PC-3 (cell line): ENCODE data around the gene CALML6. TPM values are rescaled to one million over a fixed set of nuclear protein-coding genes. Genes with fewer than 3 reads are reported as not detected.
A peak's percentile ranks its signal among the peaks of the same experiment; 100 is the strongest.

Source experiments
- ATAC-seq: fragments of 200-7000 bp; cut with Tn5 transposase; 2 replicates; pipeline ENCODE4 v1.9.1; 2020; ENCODE audit warnings: mild to moderate bottlenecking, moderate library complexity
- BruUV-seq: library from RNA; stranded (reverse); fragments of 400-500 nt; replicated peaks from 2 replicates; lab custom pipeline; 2021; lab: Mats Ljungman, UMichigan
- CTCF ChIA-PET: fragments of 300-600 bp; sonication (Branson Sonifier 250); formaldehyde crosslinking; loops from one replicate; lab custom pipeline; 2022; ENCODE audit warnings: antibody characterized with exemption; lab: Charles Lee
- POLR2A ChIA-PET: fragments of 300-600 bp; sonication (Branson Sonifier 250); formaldehyde crosslinking; loops from one replicate; lab custom pipeline; 2022; ENCODE audit warnings: antibody characterized with exemption; ENCODE audit not compliant: unreplicated experiment; lab: Charles Lee
- DNase-seq: peaks from one replicate; pipeline ENCODE4 v3.0.0-alpha.2; 2015
- H2AFZ ChIP-seq: fragments of 300-600 bp; sonication (generic); 2 replicates; pipeline ENCODE4 v1.6.0; 2016; ENCODE audit warnings: antibody characterized with exemption, low read length
- H3F3A ChIP-seq: fragments of 300-600 bp; sonication (generic); one replicate; pipeline ENCODE4 v1.6.0; 2017; ENCODE audit warnings: antibody characterized with exemption, low read length, control low read depth, mild to moderate bottlenecking; ENCODE audit not compliant: unreplicated experiment
- H3K27ac ChIP-seq: fragments of 300-600 bp; sonication (generic); 2 replicates; pipeline ENCODE4 v1.5.1; 2016; ENCODE audit warnings: mild to moderate bottlenecking, low read length
- H3K27me3 ChIP-seq: fragments of 300-600 bp; sonication (generic); 2 replicates; pipeline ENCODE4 v1.6.1; 2016; ENCODE audit warnings: low read length, mixed read lengths
- H3K36me3 ChIP-seq: fragments of 300-600 bp; sonication (generic); 2 replicates; pipeline ENCODE4 v1.6.1; 2016; ENCODE audit warnings: low read depth, mixed run types, low read length, mixed read lengths
- H3K4me1 ChIP-seq: fragments of 300-600 bp; sonication (generic); 2 replicates; pipeline ENCODE4 v1.5.1; 2016; ENCODE audit warnings: low read length; ENCODE audit not compliant: insufficient read depth
- H3K4me2 ChIP-seq: fragments of 300-600 bp; sonication (generic); 2 replicates; pipeline ENCODE4 v1.6.0; 2016; ENCODE audit warnings: low read length
- H3K4me3 ChIP-seq: fragments of 300-600 bp; sonication (generic); 2 replicates; pipeline ENCODE4 v1.5.1; 2016; ENCODE audit warnings: mild to moderate bottlenecking, low read length, mixed read lengths
- H3K79me2 ChIP-seq: fragments of 300-600 bp; sonication (generic); 2 replicates; pipeline ENCODE4 v1.6.1; 2017; ENCODE audit warnings: low read length, mixed read lengths
- H3K9ac ChIP-seq: fragments of 300-600 bp; sonication (generic); 2 replicates; pipeline ENCODE4 v1.6.0; 2016; ENCODE audit warnings: mild to moderate bottlenecking, low read length
- H3K9me2 ChIP-seq: fragments of 300-600 bp; sonication (generic); replicated peaks from 2 replicates; pipeline ENCODE4 v1.6.1; 2016; ENCODE audit warnings: mixed run types, low read length, mixed read lengths
- H3K9me3 ChIP-seq: fragments of 300-600 bp; sonication (generic); 2 replicates; pipeline ENCODE4 v1.6.1; 2016; ENCODE audit warnings: low read length, mixed read lengths
- H4K20me1 ChIP-seq: fragments of 300-600 bp; sonication (generic); 2 replicates; pipeline ENCODE4 v1.6.1; 2016; ENCODE audit warnings: low read length, mixed read lengths
- EZH2 ChIP-seq: fragments of 300-600 bp; sonication (generic); IDR thresholded peaks from one replicate; pipeline ENCODE4 v1.6.1; 2017; ENCODE audit warnings: antibody characterized with exemption, mild to moderate bottlenecking, low read length; ENCODE audit not compliant: unreplicated experiment
- EZH2phosphoT487 ChIP-seq: fragments of 300-600 bp; sonication (generic); IDR thresholded peaks from 2 replicates; pipeline ENCODE4 v1.6.1; 2018; ENCODE audit warnings: mild to moderate bottlenecking, antibody characterized with exemption, low read length, borderline replicate concordance
- intact Hi-C: fragments of 100-400 bp; cut with micrococcal nuclease; formaldehyde crosslinking; loops from 2 replicates; pipeline ENCODE4 v1.9.0; 2023
- total RNA-seq: library from RNA; depleted of rRNA; stranded (reverse); fragments of >200 nt; gene quantifications from 2 replicates; pipeline ENCODE4 v1.2.3, GENCODE V29; 2014
- TF ChIP-seq, protein P1 (sequence below): fragments of 300-600 bp; sonication (generic); conservative IDR thresholded peaks from 2 replicates; pipeline ENCODE4 v1.5.1; 2017; ENCODE audit warnings: antibody characterized with exemption, low read depth, mild to moderate bottlenecking, low read length

The CALML6 gene
- total RNA-seq, 1 experiment from 2014 or later = 1.7 TPM

DNA sequence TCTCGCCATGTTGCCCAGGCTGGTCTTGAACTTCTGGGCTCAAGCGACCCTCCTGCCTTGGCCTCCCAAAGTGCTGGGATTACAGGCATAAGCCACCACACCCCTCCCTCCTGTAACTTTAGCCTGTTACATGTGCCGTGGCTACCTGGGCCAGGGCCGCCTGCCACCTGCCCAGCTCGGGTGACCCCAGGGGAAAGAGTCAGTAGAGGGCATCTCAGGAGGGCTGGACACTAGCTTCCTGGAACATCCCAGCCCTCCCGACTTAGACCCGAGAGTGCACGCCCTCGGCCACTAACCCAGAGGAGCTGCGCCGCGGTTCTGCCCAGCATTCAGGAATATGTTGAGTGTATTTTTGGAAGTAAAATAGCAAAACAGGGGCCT lies 44.4 kb downstream of the CALML6 start:
- Histone ChIP-seq H3K9me3 (no peaks in the 10 kb centered on the region), H3K4me2 (peak overlapping the region; percentile 90), H3K79me2 (no peaks in the 10 kb centered on the region), H4K20me1 (no peaks in the 10 kb centered on the region), H3K9me2 (no peaks in the 10 kb centered on the region), H3F3A (no peaks in the 10 kb centered on the region), H3K9ac (no peak overlapping the region), H3K36me3 (no peaks in the 10 kb centered on the region), H3K27me3 (no peaks in the 10 kb centered on the region), H2AFZ (peak overlapping the region; percentile 82), H3K27ac (no peak overlapping the region), H3K4me3 (peak overlapping the region; percentile 60), H3K4me1 (peaks cover 12% of the 10 kb centered on the region; the same call in 1 of the 2 replicates)
- CTCF ChIA-PET = interaction anchor here (3.4 kb wide), 1 partner anchor 85 kb away, joined by 34 read pairs; no protein-coding TSS in a partner anchor
- no TSS peak for BruUV-seq
- intact Hi-C loops = no loop called here
- ATAC-seq = no peak
- DNase-seq = no peak
- TF ChIP-seq EZH2phosphoT487 = no peak
- TF ChIP-seq, protein P1, sequence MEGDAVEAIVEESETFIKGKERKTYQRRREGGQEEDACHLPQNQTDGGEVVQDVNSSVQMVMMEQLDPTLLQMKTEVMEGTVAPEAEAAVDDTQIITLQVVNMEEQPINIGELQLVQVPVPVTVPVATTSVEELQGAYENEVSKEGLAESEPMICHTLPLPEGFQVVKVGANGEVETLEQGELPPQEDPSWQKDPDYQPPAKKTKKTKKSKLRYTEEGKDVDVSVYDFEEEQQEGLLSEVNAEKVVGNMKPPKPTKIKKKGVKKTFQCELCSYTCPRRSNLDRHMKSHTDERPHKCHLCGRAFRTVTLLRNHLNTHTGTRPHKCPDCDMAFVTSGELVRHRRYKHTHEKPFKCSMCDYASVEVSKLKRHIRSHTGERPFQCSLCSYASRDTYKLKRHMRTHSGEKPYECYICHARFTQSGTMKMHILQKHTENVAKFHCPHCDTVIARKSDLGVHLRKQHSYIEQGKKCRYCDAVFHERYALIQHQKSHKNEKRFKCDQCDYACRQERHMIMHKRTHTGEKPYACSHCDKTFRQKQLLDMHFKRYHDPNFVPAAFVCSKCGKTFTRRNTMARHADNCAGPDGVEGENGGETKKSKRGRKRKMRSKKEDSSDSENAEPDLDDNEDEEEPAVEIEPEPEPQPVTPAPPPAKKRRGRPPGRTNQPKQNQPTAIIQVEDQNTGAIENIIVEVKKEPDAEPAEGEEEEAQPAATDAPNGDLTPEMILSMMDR = no peak
- no peak for TF ChIP-seq EZH2
- POLR2A ChIA-PET = no interaction called here

DNA sequence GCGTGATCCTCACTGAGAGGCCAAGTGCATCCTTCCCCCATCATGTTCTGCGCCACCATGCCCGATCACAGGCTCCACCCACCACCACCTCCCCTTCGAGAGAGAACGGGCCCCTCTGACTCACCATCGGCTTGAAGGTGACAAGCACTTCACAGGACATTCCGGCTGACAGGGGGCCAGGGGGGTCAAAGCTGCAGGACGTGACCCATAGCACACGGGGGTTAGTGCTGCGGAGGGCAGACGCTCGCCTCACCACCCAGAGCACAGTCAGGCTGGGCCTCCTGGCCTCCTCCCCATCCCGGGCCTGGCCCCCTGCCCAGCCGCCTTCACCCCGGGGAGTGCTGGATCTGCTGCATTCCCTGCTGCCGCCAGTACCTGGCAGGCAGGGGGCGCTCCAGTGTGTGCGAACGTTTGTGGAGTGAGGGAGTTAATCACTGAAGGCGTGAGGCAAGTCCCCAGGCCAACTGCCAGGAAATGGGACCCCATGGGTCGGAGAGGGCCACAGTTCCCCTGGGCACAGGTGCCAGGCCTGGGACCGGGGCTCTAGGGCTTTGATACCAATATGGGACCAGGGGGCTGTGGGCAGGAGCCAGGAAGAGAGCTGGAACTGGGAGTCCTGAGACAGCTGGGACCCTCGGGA lies 44.9 kb downstream of the CALML6 start:
- POLR2A ChIA-PET = interaction anchor here (0.6 kb wide), 1 partner anchor 44 kb away, joined by 6 read pairs; no protein-coding TSS in a partner anchor
- Histone ChIP-seq H3K4me1 (peaks cover 12% of the 10 kb centered on the region; the same call in 1 of the 2 replicates), H3K79me2 (no peaks in the 10 kb centered on the region), H3K36me3 (no peaks in the 10 kb centered on the region), H3K4me2 (peak overlapping the region; percentile 90), H4K20me1 (no peaks in the 10 kb centered on the region), H3K9me2 (no peaks in the 10 kb centered on the region), H3K4me3 (peak overlapping the region; percentile 60), H3K27me3 (peaks cover 3% of the 10 kb centered on the region), H3K27ac (no peak overlapping the region), H2AFZ (peak overlapping the region; percentile 82), H3K9ac (no peak overlapping the region), H3K9me3 (no peaks in the 10 kb centered on the region), H3F3A (no peaks in the 10 kb centered on the region)
- DNase-seq (peak; percentile 98), ATAC-seq (peak; percentile 95)
- intact Hi-C loops = loop anchor here (1.0 kb wide), 1 partner anchor 86 kb away; no protein-coding TSS in a partner anchor
- CTCF ChIA-PET = interaction anchor here (0.6 to 3.4 kb wide), 8 partner anchors 12 to 180 kb away, joined by 3 to 34 read pairs (median 4); no protein-coding TSS in a partner anchor
- BruUV-seq = no TSS peak
- TF ChIP-seq, protein P1 = peak; percentile 100
- TF ChIP-seq EZH2 (no peak), EZH2phosphoT487 (no peak)
